BLaER1 (cell line): ENCODE measurements around the gene RFX3.
"Not testable (repeated sequence)": the region's sequence is repeated elsewhere in the genome, so short reads cannot be mapped to it uniquely, and the experiment has no call there.

Experiments used
- H3K27ac ChIP-seq: shearing (Covaris generic); formaldehyde crosslinking; 2 replicates; pipeline ENCODE4 v1.8.1; 2022
- H3K27me3 ChIP-seq: shearing (Covaris generic); formaldehyde crosslinking; 2 replicates; pipeline ENCODE4 v1.8.1; 2022
- H3K36me3 ChIP-seq: shearing (Covaris generic); formaldehyde crosslinking; 2 replicates; pipeline ENCODE4 v1.8.1; 2022
- H3K4me1 ChIP-seq: shearing (Covaris generic); formaldehyde crosslinking; 2 replicates; pipeline ENCODE4 v1.8.1; 2022
- H3K4me2 ChIP-seq: shearing (Covaris generic); formaldehyde crosslinking; 2 replicates; pipeline ENCODE4 v1.8.1; 2022
- H3K4me3 ChIP-seq: shearing (Covaris generic); formaldehyde crosslinking; 2 replicates; pipeline ENCODE4 v1.8.1; 2022
- H3K9ac ChIP-seq: shearing (Covaris generic); formaldehyde crosslinking; 2 replicates; pipeline ENCODE4 v1.8.1; 2022
- H3K9me3 ChIP-seq: shearing (Covaris generic); formaldehyde crosslinking; 2 replicates; pipeline ENCODE4 v1.8.1; 2022
- H4K20me1 ChIP-seq: shearing (Covaris generic); formaldehyde crosslinking; 2 replicates; pipeline ENCODE4 v1.8.1; 2022
- Cebpa-rat ChIP-seq: shearing (Covaris generic); IDR thresholded peaks from 2 replicates; pipeline ENCODE4 v1.8.1; 2022

The RFX3 gene

DNA sequence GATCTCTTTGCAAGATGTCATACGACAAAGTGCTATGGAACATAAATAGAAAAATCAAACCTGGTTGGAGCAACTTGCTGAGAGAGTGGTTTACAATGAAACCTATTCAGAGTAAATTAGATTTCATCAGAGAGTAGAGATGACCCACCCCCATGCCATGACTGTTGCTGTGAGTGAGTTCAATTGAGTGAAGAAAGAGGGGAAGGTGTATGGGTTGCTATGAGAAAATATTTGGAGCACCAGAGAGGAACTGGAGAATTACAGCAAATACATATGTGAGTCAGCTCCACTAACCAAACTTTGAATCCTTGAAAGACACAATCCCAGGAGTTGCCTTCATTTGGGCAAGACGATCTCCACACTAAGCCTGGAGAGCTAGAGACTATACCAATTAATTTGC, 217.2 kb downstream of the RFX3 start:
- Histone ChIP-seq H3K4me1 (no peaks in the 10 kb centered on the region), H3K36me3 (peaks cover 8% of the 10 kb centered on the region; the same call in 1 of the 2 replicates), H3K27ac (no peak overlapping the region), H4K20me1 (no peaks in the 10 kb centered on the region), H3K4me2 (no peak overlapping the region), H3K9me3 (no peaks in the 10 kb centered on the region), H3K4me3 (no peak overlapping the region), H3K27me3 (no peaks in the 10 kb centered on the region), H3K9ac (no peak overlapping the region)
- TF ChIP-seq Cebpa-rat, result no peak

- H3K4me2 ChIP-seq, H3K9me3 ChIP-seq, H4K20me1 ChIP-seq, H3K27me3 ChIP-seq, H3K4me3 ChIP-seq, H3K4me1 ChIP-seq, H3K9ac ChIP-seq, H3K27ac ChIP-seq, H3K36me3 ChIP-seq: not testable (repeated sequence)
Observed at GRCh38 chr9:3304388-3304787, 221.4 kb downstream of the RFX3 start.

DNA sequence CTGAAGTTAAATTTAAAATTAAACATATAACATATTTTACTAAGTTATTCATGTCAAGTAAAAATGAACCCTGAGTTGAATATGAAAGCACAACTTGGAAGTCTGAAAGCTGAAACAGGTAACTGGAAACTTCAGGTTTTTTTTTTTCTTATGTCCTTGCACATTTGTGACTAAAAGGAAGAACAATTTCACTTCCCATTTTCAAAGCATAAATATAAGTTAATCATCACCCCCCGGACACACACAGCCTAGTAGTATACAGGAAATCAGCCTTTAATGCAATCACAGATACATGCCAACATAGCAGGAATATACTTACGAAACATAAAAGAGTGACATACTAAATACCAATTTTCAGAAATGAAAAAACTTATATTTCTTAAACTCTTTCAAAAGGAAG, 225.9 kb downstream of the RFX3 start:
- H3K36me3 ChIP-seq, result no peaks in the 10 kb centered on the region
- H3K4me1 ChIP-seq, result no peaks in the 10 kb centered on the region
- no peaks in the 10 kb centered on the region for H3K9me3 ChIP-seq
- no peak for TF ChIP-seq Cebpa-rat
- no peak overlapping the region for H3K27ac ChIP-seq
- H3K4me3 ChIP-seq, result no peak overlapping the region
- no peaks in the 10 kb centered on the region for H4K20me1 ChIP-seq
- no peak overlapping the region for H3K9ac ChIP-seq
- no peaks in the 10 kb centered on the region for H3K27me3 ChIP-seq
- H3K4me2 ChIP-seq, result peak overlapping the region; percentile 7; the same call in 1 of the 2 replicates

DNA sequence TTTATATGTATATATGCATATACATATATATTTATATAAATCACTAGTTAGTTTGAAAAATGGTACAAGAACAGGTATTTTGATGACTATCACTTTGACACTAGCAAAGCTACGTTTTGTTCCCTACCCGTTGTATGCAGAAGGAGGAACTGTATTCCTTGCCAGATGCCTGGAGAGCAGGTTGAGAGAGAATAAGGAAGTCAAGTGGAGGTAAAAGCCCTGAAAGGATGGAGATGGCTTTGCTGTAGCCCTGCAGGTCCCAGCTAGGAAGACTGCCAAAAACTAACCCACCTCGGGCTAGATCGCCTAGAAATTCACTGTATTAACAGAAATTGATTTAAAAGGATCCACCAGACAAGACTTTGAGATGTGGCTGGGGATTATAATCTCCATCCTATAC, 229.3 kb downstream of the RFX3 start:
- Histone ChIP-seq H3K9ac (no peak overlapping the region), H3K27ac (no peak overlapping the region), H3K4me2 (no peak overlapping the region), H4K20me1 (no peaks in the 10 kb centered on the region), H3K4me1 (no peaks in the 10 kb centered on the region), H3K27me3 (no peaks in the 10 kb centered on the region), H3K36me3 (peaks cover 4% of the 10 kb centered on the region), H3K9me3 (no peaks in the 10 kb centered on the region), H3K4me3 (no peak overlapping the region)
- TF ChIP-seq Cebpa-rat, result no peak

DNA sequence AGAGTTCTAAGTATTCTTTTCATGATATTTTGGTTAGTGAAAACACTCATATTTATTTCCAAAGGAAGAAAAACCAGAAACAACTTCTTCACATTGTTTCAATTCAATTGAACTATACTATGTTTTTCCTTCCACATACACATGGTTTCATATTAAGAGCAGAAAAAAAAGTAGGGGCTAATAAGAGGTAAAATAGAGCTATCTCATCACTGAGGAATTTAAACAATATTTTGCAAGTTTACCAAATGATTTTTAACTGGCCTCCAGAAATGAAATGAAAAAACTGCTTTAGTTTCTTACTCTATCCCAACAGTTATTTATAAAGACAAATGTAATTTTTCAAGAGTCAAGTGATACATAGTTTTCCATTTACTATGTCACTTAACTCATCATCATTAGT, 233.5 kb downstream of the RFX3 start:
- Histone ChIP-seq H3K4me1 (peaks cover 6% of the 10 kb centered on the region; the same call in 1 of the 2 replicates), H3K27ac (no peak overlapping the region), H3K27me3 (no peaks in the 10 kb centered on the region), H4K20me1 (no peaks in the 10 kb centered on the region), H3K4me3 (no peak overlapping the region), H3K4me2 (no peak overlapping the region), H3K9ac (no peak overlapping the region), H3K9me3 (no peaks in the 10 kb centered on the region), H3K36me3 (peaks cover 23% of the 10 kb centered on the region)
- TF ChIP-seq Cebpa-rat, result no peak

DNA sequence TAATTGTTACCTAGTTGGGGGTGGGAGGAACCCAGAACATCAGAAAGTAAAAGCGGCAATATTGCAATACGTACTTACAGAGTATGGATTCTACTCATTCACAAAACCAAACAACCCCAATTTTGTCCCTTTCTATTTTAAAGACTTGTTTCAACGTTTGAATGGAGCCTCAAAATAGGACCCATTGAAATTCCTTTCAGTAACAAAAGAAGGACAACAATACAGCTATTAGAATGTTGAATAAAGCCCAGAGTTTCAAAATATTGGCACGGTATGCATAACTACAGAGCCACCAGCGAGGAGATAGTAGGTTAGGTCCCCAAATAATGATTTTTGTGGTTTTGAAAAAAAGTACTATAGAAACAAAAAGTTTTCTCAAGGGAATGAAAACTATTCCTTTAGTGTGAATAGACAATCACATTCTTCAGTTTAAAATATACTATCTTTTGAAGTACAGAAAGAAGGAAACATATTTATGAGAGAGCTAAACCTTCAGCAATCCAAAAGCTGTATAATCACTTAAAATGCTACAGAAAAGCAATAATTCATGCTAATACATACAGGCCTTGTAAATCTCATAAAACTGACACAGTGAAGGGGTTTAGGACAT, 235.5 kb downstream of the RFX3 start:
- Histone ChIP-seq H3K4me3 (no peak overlapping the region), H3K4me2 (no peak overlapping the region), H3K4me1 (peaks cover 6% of the 10 kb centered on the region; the same call in 1 of the 2 replicates), H3K27me3 (no peaks in the 10 kb centered on the region), H3K9me3 (no peaks in the 10 kb centered on the region), H3K27ac (no peak overlapping the region), H3K36me3 (peaks cover 30% of the 10 kb centered on the region), H3K9ac (no peak overlapping the region), H4K20me1 (no peaks in the 10 kb centered on the region)
- no peak for TF ChIP-seq Cebpa-rat

DNA sequence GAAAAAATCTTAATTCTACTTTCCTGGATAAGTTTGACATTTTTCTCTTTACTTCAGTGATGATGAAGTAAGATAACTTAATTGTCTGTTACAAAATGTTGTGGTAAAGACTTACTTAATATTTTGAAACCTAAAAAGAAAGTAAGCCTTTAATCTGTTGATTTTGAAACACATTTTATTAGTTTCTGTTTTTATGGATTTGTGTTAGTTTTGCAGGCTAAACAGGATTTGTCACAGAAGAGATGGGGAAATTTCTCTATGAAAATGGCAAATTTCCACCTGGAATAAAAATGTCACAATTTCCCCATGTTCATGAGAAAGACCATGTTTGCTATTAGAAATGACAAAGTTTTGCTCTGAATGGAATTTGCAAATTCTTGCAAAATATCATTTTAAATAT, 237.1 kb downstream of the RFX3 start:
- Histone ChIP-seq H4K20me1 (no peaks in the 10 kb centered on the region), H3K9me3 (no peaks in the 10 kb centered on the region), H3K27ac (no peak overlapping the region), H3K27me3 (no peaks in the 10 kb centered on the region), H3K36me3 (peaks cover 30% of the 10 kb centered on the region), H3K4me1 (peaks cover 6% of the 10 kb centered on the region; the same call in 1 of the 2 replicates), H3K9ac (no peak overlapping the region), H3K4me2 (no peak overlapping the region), H3K4me3 (no peak overlapping the region)
- TF ChIP-seq Cebpa-rat, result no peak

GRCh38 chr9:3285365-3286161, 240.2 kb downstream of the RFX3 start:
- no peaks in the 10 kb centered on the region for H4K20me1 ChIP-seq
- H3K4me1 ChIP-seq, result peaks cover 2% of the 10 kb centered on the region; the same call in 1 of the 2 replicates
- no peaks in the 10 kb centered on the region for H3K9me3 ChIP-seq
- H3K36me3 ChIP-seq, result peaks cover 18% of the 10 kb centered on the region
- H3K27ac ChIP-seq, result no peak overlapping the region
- TF ChIP-seq Cebpa-rat, result no peak
- no peaks in the 10 kb centered on the region for H3K27me3 ChIP-seq
- no peak overlapping the region for H3K4me3 ChIP-seq
- H3K4me2 ChIP-seq, result no peak overlapping the region
- H3K9ac ChIP-seq, result no peak overlapping the region

DNA sequence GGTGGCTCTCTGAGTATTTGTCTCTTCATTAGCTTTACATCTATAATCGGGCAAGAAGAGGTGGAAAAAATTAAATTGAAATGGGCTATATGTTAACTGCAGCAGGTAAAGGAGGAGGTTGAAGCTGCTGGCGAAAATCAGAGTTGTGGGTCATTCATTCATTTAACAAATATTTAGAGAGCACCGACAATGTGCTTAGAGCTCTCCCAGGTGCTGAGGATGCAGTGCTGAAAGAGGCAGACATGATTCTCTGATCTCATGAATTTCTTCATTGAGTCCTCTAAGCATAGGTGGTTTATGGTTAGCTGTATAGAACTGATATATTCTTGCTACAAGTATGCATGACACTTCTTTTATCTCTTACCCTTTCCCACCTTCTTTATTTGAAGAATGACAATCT, 243.4 kb downstream of the RFX3 start:
- Histone ChIP-seq H3K4me3 (no peak overlapping the region), H3K4me1 (peaks cover 9% of the 10 kb centered on the region), H3K27ac (no peak overlapping the region), H3K4me2 (no peak overlapping the region), H3K9ac (no peak overlapping the region), H3K27me3 (no peaks in the 10 kb centered on the region), H3K9me3 (no peaks in the 10 kb centered on the region), H3K36me3 (peaks cover 7% of the 10 kb centered on the region), H4K20me1 (no peaks in the 10 kb centered on the region)
- TF ChIP-seq Cebpa-rat, result no peak

GRCh38 chr9:3281399-3281798, 244.4 kb downstream of the RFX3 start:
- Histone ChIP-seq H4K20me1 (no peaks in the 10 kb centered on the region), H3K4me3 (no peak overlapping the region), H3K27me3 (no peaks in the 10 kb centered on the region), H3K4me1 (peaks cover 18% of the 10 kb centered on the region), H3K36me3 (no peaks in the 10 kb centered on the region), H3K4me2 (no peak overlapping the region), H3K9ac (no peak overlapping the region), H3K9me3 (no peaks in the 10 kb centered on the region), H3K27ac (no peak overlapping the region)
- no peak for TF ChIP-seq Cebpa-rat
